ENCODE data around the gene OSBPL7. TPM values are rescaled to one million over a fixed set of nuclear protein-coding genes. Genes with fewer than 3 reads are reported as not detected.

The OSBPL7 gene
- total and polyA plus RNA-seq, 2 experiments from 2014 or later = 12.1 to 20.5 TPM

GRCh38 chr17:47856830-47857229 is 35.2 kb upstream of the OSBPL7 start:
- Histone ChIP-seq H3K4me1 (ENCODE audit: low read depth) (peaks cover 4% of the 10 kb centered on the region), H3K4me3 (no peak overlapping the region), H3K36me3 (no peaks in the 10 kb centered on the region), H3K9me3 (ENCODE audit: low read depth) (no peaks in the 10 kb centered on the region), H3K27ac (no peak overlapping the region), H3K27me3 (peaks cover 24% of the 10 kb centered on the region)
- TF ChIP-seq CTCF (IDR thresholded peaks at IDR 0.05; ENCODE audit: low read depth, low read length) = no peak
- DNase-seq (ENCODE audit: low read depth in 1 of 2, low spot score in 1 of 2) = no peak

- Histone ChIP-seq H3K36me3 (no peaks in the 10 kb centered on the region), H3K27me3 (peaks cover 30% of the 10 kb centered on the region), H3K4me3 (no peak overlapping the region), H3K4me1 (ENCODE audit: low read depth) (peaks cover 5% of the 10 kb centered on the region), H3K9me3 (ENCODE audit: low read depth) (no peaks in the 10 kb centered on the region), H3K27ac (no peak overlapping the region)
- DNase-seq (ENCODE audit: low read depth in 1 of 2, low spot score in 1 of 2) = peak in 1 of 2 donors; percentile 34
- no peak for TF ChIP-seq CTCF (IDR thresholded peaks at IDR 0.05; ENCODE audit: low read depth, low read length)
These were observed 34.1 kb upstream of the OSBPL7 start for GRCh38 chr17:47855737-47856136.

- H3K36me3 ChIP-seq = no peaks in the 10 kb centered on the region
- peaks cover 5% of the 10 kb centered on the region for H3K4me1 ChIP-seq (ENCODE audit: low read depth)
- no peak overlapping the region for H3K27ac ChIP-seq
- H3K4me3 ChIP-seq = no peak overlapping the region
- no peaks in the 10 kb centered on the region for H3K9me3 ChIP-seq (ENCODE audit: low read depth)
- H3K27me3 ChIP-seq = peaks cover 42% of the 10 kb centered on the region
- DNase-seq (ENCODE audit: low read depth in 1 of 2, low spot score in 1 of 2) = no peak
- TF ChIP-seq CTCF (IDR thresholded peaks at IDR 0.05; ENCODE audit: low read depth, low read length) = no peak
These were observed 32.0 kb upstream of the OSBPL7 start for GRCh38 chr17:47853616-47854015.

GRCh38 chr17:47852113-47852949 is 30.7 kb upstream of the OSBPL7 start:
- Histone ChIP-seq H3K9me3 (ENCODE audit: low read depth) (no peaks in the 10 kb centered on the region), H3K36me3 (no peaks in the 10 kb centered on the region), H3K4me1 (ENCODE audit: low read depth) (peaks cover 5% of the 10 kb centered on the region), H3K27ac (no peak overlapping the region), H3K27me3 (peaks cover 53% of the 10 kb centered on the region), H3K4me3 (no peak overlapping the region)
- DNase-seq (ENCODE audit: low read depth in 1 of 2, low spot score in 1 of 2) = no peak
- TF ChIP-seq CTCF (IDR thresholded peaks at IDR 0.05; ENCODE audit: low read depth, low read length) = no peak

GRCh38 chr17:47851764-47852112 is 30.1 kb upstream of the OSBPL7 start:
- TF ChIP-seq CTCF (IDR thresholded peaks at IDR 0.05; ENCODE audit: low read depth, low read length) = no peak
- DNase-seq (ENCODE audit: low read depth in 1 of 2, low spot score in 1 of 2) = no peak
- no peak overlapping the region for H3K4me3 ChIP-seq
- H3K36me3 ChIP-seq = no peaks in the 10 kb centered on the region
- H3K9me3 ChIP-seq (ENCODE audit: low read depth) = no peaks in the 10 kb centered on the region
- no peak overlapping the region for H3K27ac ChIP-seq
- H3K4me1 ChIP-seq (ENCODE audit: low read depth) = peaks cover 8% of the 10 kb centered on the region
- peaks cover 53% of the 10 kb centered on the region for H3K27me3 ChIP-seq
